HL-60 (cell line): ENCODE measurements around the gene DPP4.

Experiments used
- DNase-seq, 2 experiments: peaks; one replicate each; pipeline ENCODE4 v3.0.0-alpha.2; 2010 to 2020; ENCODE audit warnings: low read depth in 1 of 2, low spot score in 1 of 2
- H3K27ac ChIP-seq: fragments of 250-450 bp; sonication (Bioruptor Pico); replicated peaks from 2 replicates; pipeline ENCODE4 v1.5.1; 2020; ENCODE audit warnings: mild to moderate bottlenecking, moderate library complexity
- H3K27me3 ChIP-seq: fragments of 250-450 bp; sonication (Bioruptor Pico); 2 replicates; pipeline ENCODE4 v1.5.1; 2021; ENCODE audit warnings: mild to moderate bottlenecking, moderate library complexity; ENCODE audit not compliant: insufficient read depth, poor library complexity, severe bottlenecking
- H3K4me3 ChIP-seq: replicated peaks from 2 replicates; pipeline ENCODE4 v1.5.1; 2011; ENCODE audit warnings: mild to moderate bottlenecking, control low read depth, low read length; ENCODE audit not compliant: insufficient read depth
- GABPA ChIP-seq: IDR thresholded peaks from 2 replicates; pipeline ENCODE4 v1.6.1; 2012; ENCODE audit warnings: low read depth
- POLR2AphosphoS5 ChIP-seq: IDR thresholded peaks from 2 replicates; pipeline ENCODE4 v1.6.1; 2012; ENCODE audit warnings: low read depth
- SPI1 ChIP-seq: IDR thresholded peaks from 2 replicates; pipeline ENCODE4 v1.6.1; 2012; ENCODE audit warnings: low read depth, mild to moderate bottlenecking, borderline replicate concordance
- TF ChIP-seq, protein P1 (sequence below): IDR thresholded peaks from 2 replicates; pipeline ENCODE4 v1.6.1; 2012; ENCODE audit warnings: low read depth; ENCODE audit not compliant: insufficient replicate concordance
- TF ChIP-seq, protein P2 (sequence below): IDR thresholded peaks from one replicate; pipeline ENCODE4 v1.5.1; 2011; ENCODE audit warnings: low read length, control low read depth, inconsistent platforms; ENCODE audit not compliant: insufficient read depth

Gene DPP4

DNA sequence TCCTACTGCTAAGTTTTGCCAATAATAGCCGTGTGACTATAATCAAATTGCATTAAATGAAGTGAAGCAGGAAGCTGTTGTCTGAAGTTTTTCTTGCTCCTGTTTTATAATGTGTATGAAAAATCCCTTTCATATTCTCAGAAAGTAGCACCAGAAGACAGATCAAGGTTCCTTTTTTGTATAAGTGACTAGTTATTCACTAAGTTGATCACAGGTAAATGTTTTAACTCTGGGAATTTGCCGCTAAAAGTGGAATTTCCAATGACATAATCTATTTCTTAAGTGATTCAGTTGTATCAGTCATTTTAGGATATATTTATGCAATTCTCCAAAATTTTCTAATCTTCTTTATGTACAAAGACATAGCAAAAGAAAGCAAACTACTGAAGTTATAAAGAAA, 99.6 kb downstream of the DPP4 start:
- no peak for DNase-seq
- no peaks in the 10 kb centered on the region for H3K27me3 ChIP-seq
- TF ChIP-seq POLR2AphosphoS5, result no peak
- no peak for TF ChIP-seq SPI1
- TF ChIP-seq, protein P1, sequence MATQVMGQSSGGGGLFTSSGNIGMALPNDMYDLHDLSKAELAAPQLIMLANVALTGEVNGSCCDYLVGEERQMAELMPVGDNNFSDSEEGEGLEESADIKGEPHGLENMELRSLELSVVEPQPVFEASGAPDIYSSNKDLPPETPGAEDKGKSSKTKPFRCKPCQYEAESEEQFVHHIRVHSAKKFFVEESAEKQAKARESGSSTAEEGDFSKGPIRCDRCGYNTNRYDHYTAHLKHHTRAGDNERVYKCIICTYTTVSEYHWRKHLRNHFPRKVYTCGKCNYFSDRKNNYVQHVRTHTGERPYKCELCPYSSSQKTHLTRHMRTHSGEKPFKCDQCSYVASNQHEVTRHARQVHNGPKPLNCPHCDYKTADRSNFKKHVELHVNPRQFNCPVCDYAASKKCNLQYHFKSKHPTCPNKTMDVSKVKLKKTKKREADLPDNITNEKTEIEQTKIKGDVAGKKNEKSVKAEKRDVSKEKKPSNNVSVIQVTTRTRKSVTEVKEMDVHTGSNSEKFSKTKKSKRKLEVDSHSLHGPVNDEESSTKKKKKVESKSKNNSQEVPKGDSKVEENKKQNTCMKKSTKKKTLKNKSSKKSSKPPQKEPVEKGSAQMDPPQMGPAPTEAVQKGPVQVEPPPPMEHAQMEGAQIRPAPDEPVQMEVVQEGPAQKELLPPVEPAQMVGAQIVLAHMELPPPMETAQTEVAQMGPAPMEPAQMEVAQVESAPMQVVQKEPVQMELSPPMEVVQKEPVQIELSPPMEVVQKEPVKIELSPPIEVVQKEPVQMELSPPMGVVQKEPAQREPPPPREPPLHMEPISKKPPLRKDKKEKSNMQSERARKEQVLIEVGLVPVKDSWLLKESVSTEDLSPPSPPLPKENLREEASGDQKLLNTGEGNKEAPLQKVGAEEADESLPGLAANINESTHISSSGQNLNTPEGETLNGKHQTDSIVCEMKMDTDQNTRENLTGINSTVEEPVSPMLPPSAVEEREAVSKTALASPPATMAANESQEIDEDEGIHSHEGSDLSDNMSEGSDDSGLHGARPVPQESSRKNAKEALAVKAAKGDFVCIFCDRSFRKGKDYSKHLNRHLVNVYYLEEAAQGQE, result no peak
- TF ChIP-seq, protein P2, sequence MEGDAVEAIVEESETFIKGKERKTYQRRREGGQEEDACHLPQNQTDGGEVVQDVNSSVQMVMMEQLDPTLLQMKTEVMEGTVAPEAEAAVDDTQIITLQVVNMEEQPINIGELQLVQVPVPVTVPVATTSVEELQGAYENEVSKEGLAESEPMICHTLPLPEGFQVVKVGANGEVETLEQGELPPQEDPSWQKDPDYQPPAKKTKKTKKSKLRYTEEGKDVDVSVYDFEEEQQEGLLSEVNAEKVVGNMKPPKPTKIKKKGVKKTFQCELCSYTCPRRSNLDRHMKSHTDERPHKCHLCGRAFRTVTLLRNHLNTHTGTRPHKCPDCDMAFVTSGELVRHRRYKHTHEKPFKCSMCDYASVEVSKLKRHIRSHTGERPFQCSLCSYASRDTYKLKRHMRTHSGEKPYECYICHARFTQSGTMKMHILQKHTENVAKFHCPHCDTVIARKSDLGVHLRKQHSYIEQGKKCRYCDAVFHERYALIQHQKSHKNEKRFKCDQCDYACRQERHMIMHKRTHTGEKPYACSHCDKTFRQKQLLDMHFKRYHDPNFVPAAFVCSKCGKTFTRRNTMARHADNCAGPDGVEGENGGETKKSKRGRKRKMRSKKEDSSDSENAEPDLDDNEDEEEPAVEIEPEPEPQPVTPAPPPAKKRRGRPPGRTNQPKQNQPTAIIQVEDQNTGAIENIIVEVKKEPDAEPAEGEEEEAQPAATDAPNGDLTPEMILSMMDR, result no peak
- TF ChIP-seq GABPA, result no peak
- no peak overlapping the region for H3K4me3 ChIP-seq
- no peak overlapping the region for H3K27ac ChIP-seq

DNA sequence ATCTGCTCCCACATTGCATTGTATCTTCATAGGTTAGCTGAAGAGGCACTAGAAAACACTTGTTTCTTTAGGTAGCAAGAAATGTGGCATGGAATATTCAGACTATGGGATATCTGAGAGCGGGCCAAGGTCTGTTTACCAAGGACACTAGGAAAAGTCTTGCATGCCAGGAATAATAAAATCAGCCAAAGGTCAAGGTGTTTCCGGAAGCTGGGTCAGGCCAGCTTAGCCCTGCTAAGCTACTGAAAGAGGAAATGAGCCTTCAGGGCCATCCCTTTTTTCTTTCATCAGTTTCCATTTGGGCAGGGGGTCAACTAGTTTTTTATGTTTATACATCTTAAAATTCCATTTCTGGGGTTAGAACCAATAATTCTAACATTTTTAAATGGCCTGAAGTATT, 101.1 kb downstream of the DPP4 start:
- no peak for DNase-seq
- Histone ChIP-seq H3K27me3 (no peaks in the 10 kb centered on the region), H3K4me3 (no peak overlapping the region), H3K27ac (no peak overlapping the region)
- TF ChIP-seq, protein P2, result no peak
- no peak for TF ChIP-seq POLR2AphosphoS5
- TF ChIP-seq, protein P1, result no peak
- no peak for TF ChIP-seq SPI1
- TF ChIP-seq GABPA, result no peak

DNA sequence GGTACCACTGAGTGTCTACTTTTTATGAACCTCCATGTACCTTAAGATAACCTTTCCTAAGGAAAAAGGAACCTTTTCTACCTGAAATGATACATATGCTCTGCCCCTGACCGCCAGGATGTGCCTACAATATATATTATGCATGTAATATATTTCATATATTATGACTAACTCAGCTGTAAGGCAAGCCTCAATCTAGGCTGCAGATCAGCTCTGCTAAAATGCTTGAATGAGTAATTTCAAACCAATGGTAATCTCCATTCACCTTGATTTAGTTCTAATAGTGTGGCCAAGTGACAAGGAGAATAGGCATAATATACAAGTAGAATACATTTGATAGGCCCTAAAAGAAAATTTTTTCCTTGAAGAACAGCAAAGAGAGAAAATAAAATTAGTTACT, 101.8 kb downstream of the DPP4 start:
- no peaks in the 10 kb centered on the region for H3K27me3 ChIP-seq
- TF ChIP-seq, protein P1, result no peak
- TF ChIP-seq POLR2AphosphoS5 (no peak), GABPA (no peak), SPI1 (no peak)
- TF ChIP-seq, protein P2, result no peak
- DNase-seq, result no peak
- H3K4me3 ChIP-seq, result no peak overlapping the region
- H3K27ac ChIP-seq, result no peak overlapping the region
